Right lobe of liver (tissue), 4 donors: ENCODE data around the gene LIPE.

Experiments used
- CTCF ChIP-seq, 4 donors: fragments of 200-600 bp in 3 of 4; fragments of 450-650 bp in 1 of 4; IDR thresholded peaks; one replicate each; pipeline versions ENCODE4 v1.5.1 to v1.8.0; 2016 to 2022; ENCODE audit warnings: antibody characterized with exemption in 4 of 4, mild to moderate bottlenecking in 2 of 4
- POLR2A ChIP-seq: fragments of 450-650 bp; IDR thresholded peaks from one replicate; pipeline ENCODE4 v1.6.1; 2017; ENCODE audit warnings: antibody characterized with exemption, mild to moderate bottlenecking
- donor health status: DM: no; HTN: no; CAD: no.
- donor health status: DM: no; HTN: no; CAD: no.
- donor health status: DM: no; HTN: yes; CAD: no.

- TF ChIP-seq POLR2A (no peak), CTCF (IDR thresholded peaks at IDR 0.05) (no peak)
Measured at GRCh38 chr19:42412227-42412626, 15.0 kb downstream of the LIPE start.
